Immature natural killer cell (primary cell): ENCODE results near the gene NBEAL2. TPM values are rescaled to one million over a fixed set of nuclear protein-coding genes. Genes with fewer than 3 reads are reported as not detected.

Experiments
- DNase-seq, 3 donors: peaks; one replicate each; pipeline ENCODE4 v3.0.0; 2022; ENCODE audit warnings: mixed read lengths in 1 of 3
- H3K27ac Mint-ChIP-seq, 6 donors: one replicate each; pipeline ENCODE4 v1.8.0; 2020; ENCODE audit warnings: mixed read lengths in 6 of 6, mild to moderate bottlenecking in 5 of 6, inconsistent platforms in 4 of 6, moderate library complexity in 3 of 6
- H3K27me3 Mint-ChIP-seq, 3 donors: one replicate each; pipeline ENCODE4 v1.8.0; 2020 to 2021; ENCODE audit warnings: low read depth in 3 of 3, mild to moderate bottlenecking in 3 of 3, mixed read lengths in 3 of 3, moderate library complexity in 3 of 3, inconsistent platforms in 1 of 3
- H3K36me3 Mint-ChIP-seq, 3 donors: one replicate each; pipeline ENCODE4 v1.8.0; 2020; ENCODE audit warnings: mixed read lengths in 3 of 3, inconsistent platforms in 2 of 3, mild to moderate bottlenecking in 2 of 3
- H3K4me1 Mint-ChIP-seq, 2 donors: one replicate each; pipeline ENCODE4 v1.8.0; 2020; ENCODE audit warnings: inconsistent platforms in 2 of 2, mild to moderate bottlenecking in 2 of 2, mixed read lengths in 2 of 2, moderate library complexity in 1 of 2
- H3K4me3 Mint-ChIP-seq, 5 donors: one replicate each; pipeline ENCODE4 v1.8.0; 2020; ENCODE audit warnings: mild to moderate bottlenecking in 5 of 5, mixed read lengths in 5 of 5, inconsistent platforms in 3 of 5, moderate library complexity in 3 of 5
- H3K9me3 Mint-ChIP-seq, 6 donors: one replicate each; pipeline ENCODE4 v1.8.0; 2020; ENCODE audit warnings: mild to moderate bottlenecking in 6 of 6, mixed read lengths in 6 of 6, inconsistent platforms in 4 of 6, moderate library complexity in 3 of 6
- polyA plus RNA-seq, 3 donors: library from polyadenylated mRNA; unstranded; fragments of 300-500 nt; fragmentation: Illumina TruSeq; gene quantifications; one replicate each; pipeline ENCODE4 v1.2.3, GENCODE V29; 2021

The NBEAL2 gene
- polyA plus RNA-seq, 3 donors from 2014 or later = 7.9 to 28.4 (median 9.9) TPM

GRCh38 chr3:46974421-46975171 lies 4.9 kb upstream of the NBEAL2 start:
- Mint-ChIP-seq H3K27me3 (peaks cover 6 to 19% (median 11%) of the 10 kb centered on the region in 3 donors), H3K4me3 (peak overlapping the region; percentile 62 to 99 (median 72)), H3K27ac (peak overlapping the region; percentile 68 to 89 (median 86)), H3K36me3 (peaks cover 0 to 5% (median 4%) of the 10 kb centered on the region in 3 donors), H3K9me3 (no peaks in the 10 kb centered on the region), H3K4me1 (peaks cover 80 to 84% of the 10 kb centered on the region in 2 donors)
- DNase-seq = no peak

- H3K36me3 Mint-ChIP-seq = peaks cover 0 to 5% (median 0%) of the 10 kb centered on the region in 3 donors
- peaks cover 6 to 16% (median 11%) of the 10 kb centered on the region in 3 donors for H3K27me3 Mint-ChIP-seq
- peak within 1 kb of the TSS; percentile 96 to 100 (median 99) for H3K4me3 Mint-ChIP-seq
- H3K9me3 Mint-ChIP-seq = no peaks in the 10 kb centered on the region
- peak; percentile 96 to 97 (median 96) for DNase-seq
- H3K27ac Mint-ChIP-seq = peak within 1 kb of the TSS; percentile 93 to 100 (median 98)
- H3K4me1 Mint-ChIP-seq = peaks cover 75% of the 10 kb centered on the region in 2 donors
These were observed 2.9 kb upstream of the NBEAL2 start, which contains the start of gene CCDC12 for GRCh38 chr3:46976326-46977190. CCDC12 (minus strand) TSS chr3:46976745; CDS start chr3:46976732, 13 bp downstream.

GRCh38 chr3:46977811-46978195 lies 1.7 kb upstream of the NBEAL2 start:
- Mint-ChIP-seq H3K9me3 (no peaks in the 10 kb centered on the region), H3K4me1 (peaks cover 73 to 75% of the 10 kb centered on the region in 2 donors), H3K27ac (peak overlapping the region; percentile 63 to 100 (median 92)), H3K4me3 (peak overlapping the region; percentile 66 to 100 (median 99)), H3K36me3 (peaks cover 0 to 3% (median 0%) of the 10 kb centered on the region in 3 donors), H3K27me3 (peaks cover 5 to 12% (median 6%) of the 10 kb centered on the region in 3 donors)
- DNase-seq = no peak

- peaks cover 76 to 78% of the 10 kb centered on the region in 2 donors for H3K4me1 Mint-ChIP-seq
- H3K36me3 Mint-ChIP-seq = peaks cover 0 to 3% (median 0%) of the 10 kb centered on the region in 3 donors
- H3K9me3 Mint-ChIP-seq = no peaks in the 10 kb centered on the region
- peak overlapping the region; percentile 90 to 100 (median 93) for H3K27ac Mint-ChIP-seq
- no peak for DNase-seq
- peaks cover 5 to 12% (median 6%) of the 10 kb centered on the region in 3 donors for H3K27me3 Mint-ChIP-seq
- peak overlapping the region; percentile 66 to 100 (median 99) for H3K4me3 Mint-ChIP-seq
These were observed 1.1 kb upstream of the NBEAL2 start for GRCh38 chr3:46978381-46978780.

- H3K4me1 Mint-ChIP-seq = peaks cover 77 to 80% of the 10 kb centered on the region in 2 donors
- peaks cover 0 to 11% (median 0%) of the 10 kb centered on the region in 3 donors for H3K36me3 Mint-ChIP-seq
- no peak for DNase-seq
These were observed 562 bp downstream of the NBEAL2 start for GRCh38 chr3:46979958-46980497.

GRCh38 chr3:46981932-46982471 lies 2.5 kb downstream of the NBEAL2 start:
- Mint-ChIP-seq H3K9me3 (no peaks in the 10 kb centered on the region), H3K4me3 (peak overlapping the region; percentile 89 to 93 (median 92)), H3K27ac (peak overlapping the region; percentile 78 to 93 (median 86)), H3K36me3 (peaks cover 0 to 12% (median 5%) of the 10 kb centered on the region in 3 donors), H3K27me3 (peaks cover 0 to 7% (median 2%) of the 10 kb centered on the region in 3 donors), H3K4me1 (peaks cover 83 to 85% of the 10 kb centered on the region in 2 donors)
- DNase-seq = no peak

More at GRCh38 chr3:46979958-46980497, 562 bp downstream of the NBEAL2 start:
- Mint-ChIP-seq H3K4me3 (peak overlapping the region; percentile 89 to 93 (median 92)), H3K27me3 (peaks cover 6 to 15% (median 7%) of the 10 kb centered on the region in 3 donors), H3K27ac (peak overlapping the region; percentile 83 to 96 (median 92)), H3K9me3 (no peaks in the 10 kb centered on the region)

GRCh38 chr3:46982546-46982945 lies 3.1 kb downstream of the NBEAL2 start:
- Mint-ChIP-seq H3K4me1 (peaks cover 84 to 85% of the 10 kb centered on the region in 2 donors), H3K27me3 (peaks cover 0 to 7% (median 3%) of the 10 kb centered on the region in 3 donors), H3K27ac (peak overlapping the region; percentile 82 to 95 (median 90)), H3K9me3 (no peaks in the 10 kb centered on the region), H3K4me3 (peak overlapping the region; percentile 56 to 76 (median 67)), H3K36me3 (peaks cover 0 to 12% (median 5%) of the 10 kb centered on the region in 3 donors)
- no peak for DNase-seq

GRCh38 chr3:46984591-46985459 lies 5.4 kb downstream of the NBEAL2 start:
- Mint-ChIP-seq H3K27ac (peak overlapping the region; percentile 78 to 95 (median 88)), H3K9me3 (no peaks in the 10 kb centered on the region), H3K4me1 (peaks cover 94% of the 10 kb centered on the region in 2 donors), H3K4me3 (peak overlapping the region; percentile 21 to 60 (median 29)), H3K27me3 (peaks cover 6 to 11% (median 9%) of the 10 kb centered on the region in 3 donors), H3K36me3 (peaks cover 0 to 12% (median 9%) of the 10 kb centered on the region in 3 donors)
- DNase-seq = no peak

- Mint-ChIP-seq H3K9me3 (no peaks in the 10 kb centered on the region), H3K27me3 (peaks cover 6 to 11% (median 9%) of the 10 kb centered on the region in 3 donors), H3K36me3 (peaks cover 4 to 16% (median 12%) of the 10 kb centered on the region in 3 donors), H3K4me1 (peaks cover 97 to 100% of the 10 kb centered on the region in 2 donors), H3K4me3 (peak overlapping the region in 3 of 5 donors; percentile 17 to 84 (median 82)), H3K27ac (peak overlapping the region; percentile 87 to 95 (median 94))
- DNase-seq = no peak
These were observed 6.1 kb downstream of the NBEAL2 start for GRCh38 chr3:46985588-46985987.

GRCh38 chr3:46986055-46986730 lies 6.7 kb downstream of the NBEAL2 start:
- Mint-ChIP-seq H3K4me1 (peaks cover 93 to 96% of the 10 kb centered on the region in 2 donors), H3K27ac (peak overlapping the region; percentile 87 to 95 (median 94)), H3K9me3 (no peaks in the 10 kb centered on the region), H3K36me3 (peaks cover 5 to 19% (median 12%) of the 10 kb centered on the region in 3 donors), H3K27me3 (peaks cover 6 to 10% (median 9%) of the 10 kb centered on the region in 3 donors), H3K4me3 (peak overlapping the region; percentile 78 to 84 (median 82))
- DNase-seq = no peak

GRCh38 chr3:46986782-46987310 lies 7.4 kb downstream of the NBEAL2 start:
- H3K4me1 Mint-ChIP-seq = peaks cover 88 to 89% of the 10 kb centered on the region in 2 donors
- H3K27ac Mint-ChIP-seq = peak overlapping the region; percentile 87 to 95 (median 94)
- peaks cover 6 to 10% (median 9%) of the 10 kb centered on the region in 3 donors for H3K27me3 Mint-ChIP-seq
- peak overlapping the region; percentile 78 to 84 (median 82) for H3K4me3 Mint-ChIP-seq
- no peaks in the 10 kb centered on the region for H3K9me3 Mint-ChIP-seq
- DNase-seq = no peak
- peaks cover 5 to 21% (median 12%) of the 10 kb centered on the region in 3 donors for H3K36me3 Mint-ChIP-seq
